ENCODE measurements around the gene NR5A1. TPM values are rescaled to one million over a fixed set of nuclear protein-coding genes. Genes with fewer than 3 reads are reported as not detected.

NR5A1 gene
- polyA plus RNA-seq, 3 donors, result not detected

DNA sequence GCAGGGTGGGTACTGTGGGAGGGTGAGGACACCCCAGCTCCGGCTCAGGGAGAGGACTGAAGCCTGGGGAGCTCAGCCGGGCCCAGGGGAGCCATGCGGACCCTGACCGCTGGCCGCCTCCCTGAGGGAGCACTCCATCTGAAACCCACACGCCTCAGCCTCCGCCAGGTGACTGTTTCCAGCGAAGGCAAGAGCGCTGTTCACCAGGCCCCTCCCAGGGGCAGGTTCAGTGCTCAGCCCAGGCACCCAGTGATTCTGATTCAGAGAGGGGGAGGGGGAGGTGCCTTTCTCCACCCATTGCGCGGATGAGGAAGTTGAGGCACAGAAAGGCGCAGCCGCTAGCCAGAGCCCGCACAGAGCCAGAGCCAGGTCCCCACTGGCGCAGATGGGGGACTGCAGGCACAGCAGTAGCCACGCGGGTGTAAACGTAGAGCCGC is 30.0 kb downstream of the NR5A1 start:
- no peak overlapping the region for H2AFZ ChIP-seq (ENCODE audit: insufficient read depth, low read depth, low read length, poor library complexity, severe bottlenecking)
- peaks cover 18% of the 10 kb centered on the region for H3K4me1 Mint-ChIP-seq
- H3K36me3 ChIP-seq (replicated peaks in 1 of 2; ENCODE audit: control insufficient read depth in 1 of 2, insufficient read depth in 2 of 2, low read length in 2 of 2), result no peaks in the 10 kb centered on the region
- no peak overlapping the region for H3K27ac Mint-ChIP-seq
- WGBS (ENCODE audit: insufficient coverage), result 32% methylated on average over 17 of the region's 19 CpGs
- intact Hi-C loops (cut with micrococcal nuclease), result no loop called here
- no peak overlapping the region for H3K27ac ChIP-seq (ENCODE audit: low read depth in 1 of 2, low read length in 2 of 2)
- H3K27me3 Mint-ChIP-seq (ENCODE audit: low read depth in 3 of 3), result peaks cover 14 to 39% (median 22%) of the 10 kb centered on the region in 3 donors
- peak overlapping the region in 1 of 2 donors; percentile 39 for H3K4me3 Mint-ChIP-seq
- H3K4me3 ChIP-seq (replicated peaks in 1 of 3; ENCODE audit: low read depth in 2 of 3, low read length in 3 of 3), result no peak overlapping the region
- H3K79me2 ChIP-seq (ENCODE audit: insufficient read depth, low read length), result no peaks in the 10 kb centered on the region
- peak in 2 of 3 donors; percentile 3 to 37 for DNase-seq
- H4K20me1 ChIP-seq (ENCODE audit: insufficient read depth, low read length), result no peaks in the 10 kb centered on the region
- peak overlapping the region; percentile 41 for H3K4me2 ChIP-seq (replicated peaks; ENCODE audit: extremely low read depth, low read length, poor library complexity, severe bottlenecking)
- TF ChIP-seq, protein P1, sequence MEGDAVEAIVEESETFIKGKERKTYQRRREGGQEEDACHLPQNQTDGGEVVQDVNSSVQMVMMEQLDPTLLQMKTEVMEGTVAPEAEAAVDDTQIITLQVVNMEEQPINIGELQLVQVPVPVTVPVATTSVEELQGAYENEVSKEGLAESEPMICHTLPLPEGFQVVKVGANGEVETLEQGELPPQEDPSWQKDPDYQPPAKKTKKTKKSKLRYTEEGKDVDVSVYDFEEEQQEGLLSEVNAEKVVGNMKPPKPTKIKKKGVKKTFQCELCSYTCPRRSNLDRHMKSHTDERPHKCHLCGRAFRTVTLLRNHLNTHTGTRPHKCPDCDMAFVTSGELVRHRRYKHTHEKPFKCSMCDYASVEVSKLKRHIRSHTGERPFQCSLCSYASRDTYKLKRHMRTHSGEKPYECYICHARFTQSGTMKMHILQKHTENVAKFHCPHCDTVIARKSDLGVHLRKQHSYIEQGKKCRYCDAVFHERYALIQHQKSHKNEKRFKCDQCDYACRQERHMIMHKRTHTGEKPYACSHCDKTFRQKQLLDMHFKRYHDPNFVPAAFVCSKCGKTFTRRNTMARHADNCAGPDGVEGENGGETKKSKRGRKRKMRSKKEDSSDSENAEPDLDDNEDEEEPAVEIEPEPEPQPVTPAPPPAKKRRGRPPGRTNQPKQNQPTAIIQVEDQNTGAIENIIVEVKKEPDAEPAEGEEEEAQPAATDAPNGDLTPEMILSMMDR (IDR thresholded peaks at IDR 0.05), result no peak
- peaks cover 0 to 6% (median 0%) of the 10 kb centered on the region in 7 donors for H3K9me3 Mint-ChIP-seq
- H3K9me3 ChIP-seq (replicated peaks in 1 of 2; ENCODE audit: control insufficient read depth in 1 of 2, insufficient read depth in 1 of 2, low read length in 2 of 2), result no peaks in the 10 kb centered on the region
- H3K36me3 Mint-ChIP-seq, result no peaks in the 10 kb centered on the region
- no peak overlapping the region for H3K9ac ChIP-seq (ENCODE audit: insufficient read depth, low read length, poor library complexity, severe bottlenecking)
- peaks cover 0 to 23% of the 10 kb centered on the region in 2 donors for H3K27me3 ChIP-seq (ENCODE audit: control insufficient read depth in 2 of 2, insufficient read depth in 2 of 2, low read length in 2 of 2)
- peaks cover 21 to 30% of the 10 kb centered on the region in 2 donors for H3K4me1 ChIP-seq (ENCODE audit: control insufficient read depth in 1 of 2, insufficient read depth in 2 of 2, low read length in 2 of 2)

GRCh38 chr9:124475868-124476690 is 31.1 kb downstream of the NR5A1 start:
- H3K27me3 ChIP-seq (ENCODE audit: control insufficient read depth in 2 of 2, insufficient read depth in 2 of 2, low read length in 2 of 2), result peaks cover 0 to 23% of the 10 kb centered on the region in 2 donors
- no peaks in the 10 kb centered on the region for H3K79me2 ChIP-seq (ENCODE audit: insufficient read depth, low read length)
- Mint-ChIP-seq H3K4me1 (peaks cover 18% of the 10 kb centered on the region), H3K9me3 (peaks cover 0 to 6% (median 0%) of the 10 kb centered on the region in 7 donors), H3K36me3 (no peaks in the 10 kb centered on the region), H3K4me3 (no peak overlapping the region), H3K27me3 (ENCODE audit: low read depth in 3 of 3) (peaks cover 14 to 38% (median 20%) of the 10 kb centered on the region in 3 donors), H3K27ac (no peak overlapping the region)
- no peak overlapping the region for H3K9ac ChIP-seq (ENCODE audit: insufficient read depth, low read length, poor library complexity, severe bottlenecking)
- H4K20me1 ChIP-seq (ENCODE audit: insufficient read depth, low read length), result no peaks in the 10 kb centered on the region
- H3K9me3 ChIP-seq (replicated peaks in 1 of 2; ENCODE audit: control insufficient read depth in 1 of 2, insufficient read depth in 1 of 2, low read length in 2 of 2), result no peaks in the 10 kb centered on the region
- peaks cover 21 to 28% of the 10 kb centered on the region in 2 donors for H3K4me1 ChIP-seq (ENCODE audit: control insufficient read depth in 1 of 2, insufficient read depth in 2 of 2, low read length in 2 of 2)
- no peaks in the 10 kb centered on the region for H3K36me3 ChIP-seq (replicated peaks in 1 of 2; ENCODE audit: control insufficient read depth in 1 of 2, insufficient read depth in 2 of 2, low read length in 2 of 2)
- intact Hi-C loops (cut with micrococcal nuclease), result no loop called here
- no peak overlapping the region for H2AFZ ChIP-seq (ENCODE audit: insufficient read depth, low read depth, low read length, poor library complexity, severe bottlenecking)
- TF ChIP-seq, protein P1 (IDR thresholded peaks at IDR 0.05), result no peak
- WGBS (ENCODE audit: insufficient coverage), result 70% methylated on average over 9 of the region's 14 CpGs
- H3K4me2 ChIP-seq (replicated peaks; ENCODE audit: extremely low read depth, low read length, poor library complexity, severe bottlenecking), result no peak overlapping the region
- no peak overlapping the region for H3K4me3 ChIP-seq (replicated peaks in 1 of 3; ENCODE audit: low read depth in 2 of 3, low read length in 3 of 3)
- H3K27ac ChIP-seq (ENCODE audit: low read depth in 1 of 2, low read length in 2 of 2), result no peak overlapping the region
- DNase-seq, result no peak
